IMR-90 (cell line): ENCODE data around the gene CDH15. TPM values are rescaled to one million over a fixed set of nuclear protein-coding genes. Genes with fewer than 3 reads are reported as not detected.

Source experiments
- ATAC-seq: fragments of 200-7000 bp; cut with Tn5 transposase; 2 replicates; pipeline ENCODE4 v1.9.1; 2020; ENCODE audit warnings: low read depth, mild to moderate bottlenecking, moderate library complexity
- BruUV-seq: library from RNA; stranded (reverse); fragments of 400-500 nt; replicated peaks from 2 replicates; lab custom pipeline; 2021; lab: Mats Ljungman, UMichigan
- CTCF ChIA-PET: fragments of 300-600 bp; formaldehyde crosslinking; extraction: SDS; loops from one replicate; lab custom pipeline; 2021; ENCODE audit warnings: antibody characterized with exemption; lab: Yijun Ruan, JAX
- POLR2A ChIA-PET: fragments of 300-600 bp; sonication (Branson Sonifier 250); formaldehyde crosslinking; loops from one replicate; lab custom pipeline; 2022; ENCODE audit warnings: antibody characterized with exemption; ENCODE audit not compliant: unreplicated experiment; lab: Charles Lee
- DNase-seq: peaks from one replicate; pipeline ENCODE4 v3.0.0; 2013
- H2AFZ ChIP-seq: replicated peaks from 2 replicates; pipeline ENCODE3; 2013; ENCODE audit warnings: low read length, mild to moderate bottlenecking; ENCODE audit not compliant: poor library complexity
- H2AK5ac ChIP-seq: 2 replicates; pipeline ENCODE4 v1.6.1; 2013; ENCODE audit warnings: low read depth, low read length, inconsistent platforms
- H2AK9ac ChIP-seq: replicated peaks from 2 replicates; pipeline ENCODE3; 2013; ENCODE audit warnings: mild to moderate bottlenecking, low read depth, low read length, moderate library complexity; ENCODE audit not compliant: poor library complexity
- H2BK120ac ChIP-seq: 2 replicates; pipeline ENCODE4 v1.6.1; 2013; ENCODE audit warnings: low read depth, low read length, inconsistent platforms
- H2BK15ac ChIP-seq: 3 replicates; pipeline ENCODE4 v1.6.1; 2013; ENCODE audit warnings: low read depth, low read length, inconsistent platforms
- H2BK20ac ChIP-seq: 2 replicates; pipeline ENCODE4 v1.6.1; 2013; ENCODE audit warnings: low read depth, mild to moderate bottlenecking, inconsistent platforms, low read length, moderate library complexity
- H2BK5ac ChIP-seq: 2 replicates; pipeline ENCODE4 v1.6.1; 2013; ENCODE audit warnings: mild to moderate bottlenecking, low read depth, low read length, inconsistent platforms; ENCODE audit not compliant: poor library complexity, severe bottlenecking
- H3K14ac ChIP-seq: replicated peaks from 2 replicates; pipeline ENCODE4 v1.6.1; 2013; ENCODE audit warnings: low read depth, low read length, inconsistent platforms
- H3K18ac ChIP-seq: 2 replicates; pipeline ENCODE4 v1.6.1; 2013; ENCODE audit warnings: low read depth, low read length, control low read depth
- H3K23ac ChIP-seq: 2 replicates; pipeline ENCODE4 v1.6.1; 2013; ENCODE audit warnings: low read depth, low read length, inconsistent platforms
- H3K27ac ChIP-seq: 2 replicates; pipeline ENCODE4 v1.5.1; 2013; ENCODE audit warnings: mild to moderate bottlenecking, control low read depth, low read length; ENCODE audit not compliant: insufficient read depth
- H3K27me3 ChIP-seq: 2 replicates; pipeline ENCODE4 v1.6.1; 2013; ENCODE audit warnings: low read length; ENCODE audit not compliant: control insufficient read depth, insufficient read depth
- H3K36me3 ChIP-seq: 2 replicates; pipeline ENCODE4 v1.6.1; 2013; ENCODE audit warnings: low read length, mixed read lengths; ENCODE audit not compliant: control insufficient read depth, insufficient read depth
- H3K4ac ChIP-seq: 2 replicates; pipeline ENCODE4 v1.6.1; 2013; ENCODE audit warnings: low read depth, low read length, inconsistent platforms
- H3K4me1 ChIP-seq: 2 replicates; pipeline ENCODE4 v1.6.1; 2013; ENCODE audit warnings: low read length, mixed read lengths; ENCODE audit not compliant: control insufficient read depth, insufficient read depth
- H3K4me2 ChIP-seq: 2 replicates; pipeline ENCODE4 v1.6.1; 2013; ENCODE audit warnings: low read depth, mild to moderate bottlenecking, control low read depth, low read length, moderate library complexity
- H3K4me3 ChIP-seq: 2 replicates; pipeline ENCODE4 v1.5.1; 2013; ENCODE audit warnings: low read depth, mild to moderate bottlenecking, control low read depth, low read length, moderate library complexity; ENCODE audit not compliant: insufficient read depth
- H3K56ac ChIP-seq: 2 replicates; pipeline ENCODE4 v1.6.1; 2013; ENCODE audit warnings: low read length, inconsistent platforms; ENCODE audit not compliant: insufficient read depth; ENCODE audit errors: extremely low read depth
- H3K79me1 ChIP-seq, 2 experiments: 2 replicates each; pipeline ENCODE4 v1.6.1; 2013; ENCODE audit warnings: low read length in 2 of 2, inconsistent platforms in 1 of 2, low read depth in 1 of 2
- H3K9ac ChIP-seq: 2 replicates; pipeline ENCODE4 v1.6.1; 2013; ENCODE audit warnings: low read depth, low read length, control low read depth
- H3K9me1 ChIP-seq: 2 replicates; pipeline ENCODE4 v1.6.1; 2013; ENCODE audit warnings: low read length, inconsistent platforms; ENCODE audit not compliant: insufficient read depth
- H3K9me3 ChIP-seq: 2 replicates; pipeline ENCODE4 v1.6.1; 2013; ENCODE audit warnings: low read length; ENCODE audit not compliant: control insufficient read depth, insufficient read depth
- H4K20me1 ChIP-seq: 2 replicates; pipeline ENCODE4 v1.6.1; 2013; ENCODE audit warnings: low read length, inconsistent platforms; ENCODE audit not compliant: insufficient read depth
- H4K5ac ChIP-seq: 2 replicates; pipeline ENCODE4 v1.6.1; 2013; ENCODE audit warnings: mild to moderate bottlenecking, low read depth, low read length, control low read depth
- H4K8ac ChIP-seq, 2 experiments: 2 replicates each; pipeline ENCODE4 v1.6.1; 2013; ENCODE audit warnings: low read depth in 2 of 2, low read length in 2 of 2, control low read depth in 1 of 2, inconsistent platforms in 1 of 2
- H4K91ac ChIP-seq: 2 replicates; pipeline ENCODE4 v1.6.1; 2013; ENCODE audit warnings: low read depth, low read length, inconsistent platforms; ENCODE audit not compliant: insufficient read depth
- BHLHE40 ChIP-seq: fragments of 150-350 bp; IDR thresholded peaks from 2 replicates; pipeline ENCODE4 v1.6.1; 2016; ENCODE audit warnings: mild to moderate bottlenecking, low read depth, low read length
- CTCF ChIP-seq: conservative IDR thresholded peaks from 2 replicates; pipeline ENCODE4 v1.5.1; 2012; ENCODE audit warnings: mild to moderate bottlenecking, low read depth, low read length, improper control_type of control experiment
- FOS ChIP-seq: fragments of 150-350 bp; IDR thresholded peaks from 2 replicates; pipeline ENCODE4 v1.6.1; 2016; ENCODE audit warnings: low read depth, low read length
- POLR2A ChIP-seq: IDR thresholded peaks from 2 replicates; pipeline ENCODE4 v1.6.1; 2012; ENCODE audit warnings: mild to moderate bottlenecking, low read depth, low read length
- RFX5 ChIP-seq: IDR thresholded peaks from 2 replicates; pipeline ENCODE4 v1.8.0; 2012; ENCODE audit warnings: low read depth, mild to moderate bottlenecking, low read length, moderate library complexity
- WGBS, 2 experiments: methylation state at CpG; one replicate each; pipeline versions ENCODE4 v1.1.5 to v1.1.7; 2013; ENCODE audit warnings: missing lambda C conversion rate in 2 of 2; ENCODE audit not compliant: insufficient read length in 1 of 2; ENCODE audit errors: extremely low coverage in 2 of 2; 5-methylcytosine and 5-hydroxymethylcytosine counted together
- dilution Hi-C: fragments of 300-500 bp; cut with HindIII; formaldehyde crosslinking; loops from one replicate; pipeline ENCODE4 v1.14.3; 2018; ENCODE audit warnings: low sequenced_read_pairs; ENCODE audit not compliant: unreplicated experiment
- in situ Hi-C: fragments of 300-500 bp; cut with MboI; formaldehyde crosslinking; loops from 3 replicates; pipeline ENCODE4 v1.14.3; 2019; ENCODE audit warnings: low sequenced_read_pairs, inconsistent platforms, mixed read lengths
- intact Hi-C: fragments of 100-400 bp; cut with micrococcal nuclease; formaldehyde crosslinking; loops from 2 replicates; pipeline ENCODE4 v1.10.0; 2022
- polyA plus RNA-seq, 3 experiments: library from polyadenylated mRNA; depleted of rRNA; stranded (reverse); fragments of >200 nt; gene quantifications; 2 replicates each; pipeline ENCODE4 v1.2.3, GENCODE V29; 2012; ENCODE audit warnings: low replicate concordance in 1 of 3
- total RNA-seq: library from RNA; depleted of rRNA; stranded (reverse); fragments of >200 nt; gene quantifications from 2 replicates; pipeline ENCODE4 v1.2.3, GENCODE V29; 2012

CDH15 gene
- total and polyA plus RNA-seq, 2 of the 4 experiments (the other 2 are of a cell fraction), result 0.18 to 0.62 TPM

GRCh38 chr16:89168381-89169189 is 3.0 kb upstream of the CDH15 start:
- Histone ChIP-seq H3K9me1 (no peaks in the 10 kb centered on the region), H3K4me3 (no peak overlapping the region), H4K91ac (no peak overlapping the region), H3K9me3 (no peaks in the 10 kb centered on the region), H3K9ac (no peak overlapping the region), H2BK15ac (no peak overlapping the region), H3K4me2 (no peak overlapping the region), H3K56ac (no peak overlapping the region), H2AFZ (no peak overlapping the region), H2BK20ac (no peak overlapping the region), H3K27me3 (peaks cover 33% of the 10 kb centered on the region), H2BK5ac (no peak overlapping the region), H3K14ac (no peak overlapping the region), H2BK120ac (no peak overlapping the region), H3K36me3 (no peaks in the 10 kb centered on the region), H3K4me1 (peaks cover 5% of the 10 kb centered on the region; the same call in 1 of the 2 replicates), H4K8ac (no peak overlapping the region), H3K4ac (no peak overlapping the region), H2AK5ac (no peak overlapping the region), H3K79me1 (no peaks in the 10 kb centered on the region), H2AK9ac (peak overlapping the region; percentile 65), H3K27ac (no peak overlapping the region), H3K18ac (no peak overlapping the region), H3K23ac (no peak overlapping the region), H4K5ac (no peak overlapping the region), H4K20me1 (no peaks in the 10 kb centered on the region)
- in situ Hi-C loops, result loop anchor here (10.0 kb wide), 1 partner anchor 424 kb away; no protein-coding TSS in a partner anchor
- ATAC-seq, result no peak
- dilution Hi-C loops, result no loop called here
- no peak for TF ChIP-seq POLR2A
- TF ChIP-seq BHLHE40, result no peak
- TF ChIP-seq RFX5, result no peak
- TF ChIP-seq FOS, result no peak
- peak; percentile 9; the same call in 1 of the 2 replicates for TF ChIP-seq CTCF
- POLR2A ChIA-PET, result no interaction called here
- BruUV-seq, result no TSS peak
- DNase-seq, result no peak
- 78% methylated on average over 14 of the region's 23 CpGs; no CpG with 5 or more reads in 1 of the 2 experiments for WGBS, 2 experiments
- intact Hi-C loops, result no loop called here
- CTCF ChIA-PET, result no interaction called here
